Gastroesophageal sphincter (tissue), 3 donors: ENCODE data around the gene CDC42EP3.

Experiments used
- CTCF ChIP-seq, 4 experiments: fragments of 200-600 bp in 2 of 4; fragments of 450-650 bp in 2 of 4; sonication (generic) in 1 of 4; IDR thresholded peaks; one replicate each; pipeline ENCODE4 v1.5.1; 2017 to 2019; ENCODE audit warnings: antibody characterized with exemption in 4 of 4, mild to moderate bottlenecking in 2 of 4, moderate library complexity in 2 of 4
- POLR2A ChIP-seq, 2 donors: fragments of 450-650 bp; IDR thresholded peaks; one replicate each; pipeline ENCODE4 v1.6.1; 2017; ENCODE audit warnings: antibody characterized with exemption in 2 of 2, mild to moderate bottlenecking in 2 of 2, moderate library complexity in 1 of 2

- TF ChIP-seq POLR2A (IDR thresholded peaks at IDR 0.05) = no peak
- no peak for TF ChIP-seq CTCF (IDR thresholded peaks at IDR 0.05)
Measured at GRCh38 chr2:37634914-37635503, 36.4 kb downstream of the CDC42EP3 start.
